ENCODE measurements around the gene FBXL17. TPM values are rescaled to one million over a fixed set of nuclear protein-coding genes. Genes with fewer than 3 reads are reported as not detected.

The FBXL17 gene
- total RNA-seq, 4 donors from 2014 or later = 14.4 to 22.0 (median 16.6) TPM

- H3K27ac ChIP-seq (replicated peaks in 1 of 4) = no peak overlapping the region
- H3K36me3 ChIP-seq = no peaks in the 10 kb centered on the region
- no peak for DNase-seq (ENCODE audit: extremely low spot score)
- H3K4me3 ChIP-seq = no peak overlapping the region
- intact Hi-C loops (cut with DNase I) = no loop called here
- no peak for TF ChIP-seq EP300 (IDR thresholded peaks at IDR 0.05)
- TF ChIP-seq, protein P1, sequence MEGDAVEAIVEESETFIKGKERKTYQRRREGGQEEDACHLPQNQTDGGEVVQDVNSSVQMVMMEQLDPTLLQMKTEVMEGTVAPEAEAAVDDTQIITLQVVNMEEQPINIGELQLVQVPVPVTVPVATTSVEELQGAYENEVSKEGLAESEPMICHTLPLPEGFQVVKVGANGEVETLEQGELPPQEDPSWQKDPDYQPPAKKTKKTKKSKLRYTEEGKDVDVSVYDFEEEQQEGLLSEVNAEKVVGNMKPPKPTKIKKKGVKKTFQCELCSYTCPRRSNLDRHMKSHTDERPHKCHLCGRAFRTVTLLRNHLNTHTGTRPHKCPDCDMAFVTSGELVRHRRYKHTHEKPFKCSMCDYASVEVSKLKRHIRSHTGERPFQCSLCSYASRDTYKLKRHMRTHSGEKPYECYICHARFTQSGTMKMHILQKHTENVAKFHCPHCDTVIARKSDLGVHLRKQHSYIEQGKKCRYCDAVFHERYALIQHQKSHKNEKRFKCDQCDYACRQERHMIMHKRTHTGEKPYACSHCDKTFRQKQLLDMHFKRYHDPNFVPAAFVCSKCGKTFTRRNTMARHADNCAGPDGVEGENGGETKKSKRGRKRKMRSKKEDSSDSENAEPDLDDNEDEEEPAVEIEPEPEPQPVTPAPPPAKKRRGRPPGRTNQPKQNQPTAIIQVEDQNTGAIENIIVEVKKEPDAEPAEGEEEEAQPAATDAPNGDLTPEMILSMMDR (IDR thresholded peaks at IDR 0.05) = no peak
- TF ChIP-seq POLR2A (IDR thresholded peaks at IDR 0.05; ENCODE audit: low read depth) = no peak
- TF ChIP-seq POLR2AphosphoS5 (IDR thresholded peaks at IDR 0.05) = no peak
- WGBS = 94% methylated on average over 3 of the region's 3 CpGs
- no peaks in the 10 kb centered on the region for H3K27me3 ChIP-seq
- H3K4me1 ChIP-seq = peaks cover 13 to 25% (median 22%) of the 10 kb centered on the region in 4 donors
- no peaks in the 10 kb centered on the region for H3K9me3 ChIP-seq
Observed at GRCh38 chr5:108257996-108258395, 123.9 kb downstream of the FBXL17 start.

DNA sequence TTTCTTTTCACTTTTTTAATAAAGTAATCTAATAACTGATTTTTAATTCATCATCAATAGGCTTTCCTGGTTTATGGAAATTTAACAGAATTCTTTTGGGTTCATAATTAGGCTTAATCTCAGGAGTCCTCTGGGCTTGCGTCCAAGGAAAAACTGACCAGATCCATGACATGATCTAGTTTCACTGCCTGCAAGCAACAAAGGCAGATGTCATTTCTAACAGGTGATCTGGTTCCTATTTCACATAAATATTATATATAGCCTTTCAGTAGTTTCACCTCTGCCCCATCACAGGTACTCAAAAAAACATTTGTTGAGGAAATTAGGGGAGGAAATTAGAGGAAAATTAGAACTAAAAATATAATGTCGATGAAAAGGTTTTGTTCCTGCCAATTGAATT lies 126.4 kb downstream of the FBXL17 start:
- intact Hi-C loops (cut with DNase I) = no loop called here
- 89% methylated on average over 2 of the region's 2 CpGs for WGBS

DNA sequence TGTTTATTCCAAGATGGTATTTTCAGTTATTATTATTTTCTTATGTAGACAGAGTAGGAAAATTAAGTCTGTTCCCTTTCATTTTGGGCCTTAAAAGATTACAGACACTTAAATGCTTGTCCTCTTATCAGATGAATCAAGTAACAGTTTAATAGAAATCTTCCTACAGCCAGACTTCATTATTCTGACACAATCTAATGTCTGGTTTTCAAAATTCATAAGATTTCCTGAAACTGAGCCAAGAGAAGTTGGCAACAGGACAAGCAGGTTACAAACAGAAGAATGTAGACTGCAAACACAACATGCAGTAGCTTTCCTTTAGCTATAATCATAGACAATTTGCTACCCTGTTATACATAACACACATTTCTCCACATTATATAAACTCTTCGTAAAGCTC lies 130.5 kb downstream of the FBXL17 start:
- Histone ChIP-seq H3K36me3 (no peaks in the 10 kb centered on the region), H3K27ac (replicated peaks in 1 of 4) (no peak overlapping the region), H3K27me3 (no peaks in the 10 kb centered on the region), H3K4me3 (no peak overlapping the region), H3K9me3 (no peaks in the 10 kb centered on the region), H3K4me1 (peaks cover 11 to 32% (median 27%) of the 10 kb centered on the region in 4 donors)
- TF ChIP-seq POLR2AphosphoS5 (IDR thresholded peaks at IDR 0.05) (no peak), EP300 (IDR thresholded peaks at IDR 0.05) (no peak), POLR2A (IDR thresholded peaks at IDR 0.05; ENCODE audit: low read depth) (no peak)
- TF ChIP-seq, protein P1 (IDR thresholded peaks at IDR 0.05) = no peak
- intact Hi-C loops (cut with DNase I) = no loop called here
- 87% methylated on average over 1 of the region's 1 CpG for WGBS
- DNase-seq (ENCODE audit: extremely low spot score) = no peak

More for the DNA sequence above, 126.4 kb downstream of the FBXL17 start:
- Histone ChIP-seq H3K27ac (replicated peaks in 1 of 4) (no peak overlapping the region), H3K36me3 (no peaks in the 10 kb centered on the region), H3K4me3 (no peak overlapping the region), H3K9me3 (no peaks in the 10 kb centered on the region), H3K27me3 (no peaks in the 10 kb centered on the region), H3K4me1 (peaks cover 19 to 30% (median 26%) of the 10 kb centered on the region in 4 donors)
- TF ChIP-seq, protein P1 (IDR thresholded peaks at IDR 0.05) = no peak
- TF ChIP-seq POLR2A (IDR thresholded peaks at IDR 0.05; ENCODE audit: low read depth) (no peak), POLR2AphosphoS5 (IDR thresholded peaks at IDR 0.05) (no peak), EP300 (IDR thresholded peaks at IDR 0.05) (no peak)
- DNase-seq (ENCODE audit: extremely low spot score) = no peak

GRCh38 chr5:108249785-108250426 lies 132.0 kb downstream of the FBXL17 start:
- H3K27ac ChIP-seq (replicated peaks in 1 of 4) = no peak overlapping the region
- no peak for DNase-seq (ENCODE audit: extremely low spot score)
- H3K36me3 ChIP-seq = no peaks in the 10 kb centered on the region
- intact Hi-C loops (cut with DNase I) = no loop called here
- H3K9me3 ChIP-seq = no peaks in the 10 kb centered on the region
- no peak for TF ChIP-seq EP300 (IDR thresholded peaks at IDR 0.05)
- H3K4me1 ChIP-seq = peaks cover 11 to 34% (median 32%) of the 10 kb centered on the region in 4 donors
- no peak overlapping the region for H3K4me3 ChIP-seq
- H3K27me3 ChIP-seq = no peaks in the 10 kb centered on the region
- WGBS = 37% methylated on average over 3 of the region's 3 CpGs

GRCh38 chr5:108249095-108249784 lies 132.7 kb downstream of the FBXL17 start:
- peaks cover 11 to 40% (median 34%) of the 10 kb centered on the region in 4 donors for H3K4me1 ChIP-seq
- H3K4me3 ChIP-seq = no peak overlapping the region
- TF ChIP-seq POLR2AphosphoS5 (IDR thresholded peaks at IDR 0.05) (no peak), EP300 (IDR thresholded peaks at IDR 0.05) (no peak), POLR2A (IDR thresholded peaks at IDR 0.05; ENCODE audit: low read depth) (no peak)
- TF ChIP-seq, protein P1 (IDR thresholded peaks at IDR 0.05) = no peak
- no peaks in the 10 kb centered on the region for H3K27me3 ChIP-seq
- intact Hi-C loops (cut with DNase I) = no loop called here
- DNase-seq (ENCODE audit: extremely low spot score) = no peak
- 74% methylated on average over 7 of the region's 7 CpGs for WGBS
- no peaks in the 10 kb centered on the region for H3K9me3 ChIP-seq
- no peaks in the 10 kb centered on the region for H3K36me3 ChIP-seq
- no peak overlapping the region for H3K27ac ChIP-seq (replicated peaks in 1 of 4)

All from esophagus muscularis mucosa (tissue), 4 donors.